Astrocyte (in vitro differentiated cells and primary cell): ENCODE measurements around the gene KDM3B.
"Not testable (repeated sequence)": the region's sequence is repeated elsewhere in the genome, so short reads cannot be mapped to it uniquely, and the experiment has no call there.

ENCODE experiments used
- CTCF ChIP-seq: IDR thresholded peaks from 2 replicates; pipeline ENCODE4 v1.5.1; 2011; ENCODE audit warnings: low read depth, mild to moderate bottlenecking, inconsistent platforms, low read length, moderate library complexity; ENCODE audit not compliant: insufficient read depth
- EZH2 ChIP-seq: IDR thresholded peaks from 2 replicates; pipeline ENCODE4 v1.6.1; 2012; ENCODE audit warnings: mild to moderate bottlenecking, low read length, inconsistent platforms; ENCODE audit not compliant: insufficient read depth

- TF ChIP-seq CTCF: peak; percentile 30
- not testable (repeated sequence) for TF ChIP-seq EZH2
These were observed 58.6 kb downstream of the KDM3B start for GRCh38 chr5:138410996-138411640.
